Heart left ventricle (tissue), 13 donors: Measurements from ENCODE around the gene AMN.

Source experiments
- POLR2A ChIP-seq, 2 donors: fragments of 450-650 bp; IDR thresholded peaks; one replicate each; pipeline ENCODE4 v1.6.1; 2017; ENCODE audit warnings: antibody characterized with exemption in 2 of 2, mild to moderate bottlenecking in 2 of 2, moderate library complexity in 2 of 2
- TF ChIP-seq, protein P1 (sequence below), 12 donors: fragments of 200-600 bp; sonication (generic) in 4 of 12; IDR thresholded peaks; one replicate each; pipeline versions ENCODE4 v1.5.0 to v1.8.0; 2018 to 2022; ENCODE audit warnings: antibody characterized with exemption in 12 of 12, mild to moderate bottlenecking in 5 of 12
- donor health status: ischemic (EF 13 %, LVEDD 7.1; RV severe dilation, severe dysfunction).
- donor health status: DM: no; HTN: yes; CAD: no.
- donor health status: DM: no; HTN: no; CAD: no.
- donor health status: ischemic (EF 25% LVEDD 6.9; RV normal size, moderate dysfunction).
- donor health status: ischemic (EF 25% LVEDD 5.7; RV mildly dilated, moderate dysfunction).
- donor health status: ischemic (EF 35%, LVEDD 5.7; RV mildly dilated, moderate dysfunction).
- donor health status: nonischemic (EF 11% LVEDD 7.7; RV severe dilation, severe dysfunction).
- donor health status: DM: yes; HTN: yes; CAD: no.
- donor health status: PGD.
- donor health status: ischemic (EF 29% LVEDD 5.4; RV normal size, mild dysfunction).
- donor health status: nonischemic (EF 23%, LVEDD 6.1; RV moderate dilation, normal function).

DNA sequence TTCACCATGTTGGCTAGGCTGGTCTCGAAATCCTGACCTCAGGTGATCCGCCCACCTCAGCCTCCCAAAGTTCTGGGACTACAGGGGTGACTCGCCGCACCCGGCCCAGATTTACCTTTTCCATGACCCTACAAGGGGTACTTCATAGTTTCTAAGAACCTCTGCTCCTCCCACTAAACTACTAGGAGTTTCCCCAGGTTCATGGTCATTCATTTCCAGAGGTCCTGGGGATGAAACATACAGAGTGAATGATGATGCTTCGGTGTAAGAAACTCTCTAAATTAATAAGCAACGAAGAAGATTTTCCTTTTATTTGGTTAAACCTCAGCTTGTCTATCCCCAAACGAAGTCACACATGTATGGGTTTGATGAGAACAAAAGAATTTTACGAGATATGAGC is 56.9 kb downstream of the AMN start:
- TF ChIP-seq, protein P1, sequence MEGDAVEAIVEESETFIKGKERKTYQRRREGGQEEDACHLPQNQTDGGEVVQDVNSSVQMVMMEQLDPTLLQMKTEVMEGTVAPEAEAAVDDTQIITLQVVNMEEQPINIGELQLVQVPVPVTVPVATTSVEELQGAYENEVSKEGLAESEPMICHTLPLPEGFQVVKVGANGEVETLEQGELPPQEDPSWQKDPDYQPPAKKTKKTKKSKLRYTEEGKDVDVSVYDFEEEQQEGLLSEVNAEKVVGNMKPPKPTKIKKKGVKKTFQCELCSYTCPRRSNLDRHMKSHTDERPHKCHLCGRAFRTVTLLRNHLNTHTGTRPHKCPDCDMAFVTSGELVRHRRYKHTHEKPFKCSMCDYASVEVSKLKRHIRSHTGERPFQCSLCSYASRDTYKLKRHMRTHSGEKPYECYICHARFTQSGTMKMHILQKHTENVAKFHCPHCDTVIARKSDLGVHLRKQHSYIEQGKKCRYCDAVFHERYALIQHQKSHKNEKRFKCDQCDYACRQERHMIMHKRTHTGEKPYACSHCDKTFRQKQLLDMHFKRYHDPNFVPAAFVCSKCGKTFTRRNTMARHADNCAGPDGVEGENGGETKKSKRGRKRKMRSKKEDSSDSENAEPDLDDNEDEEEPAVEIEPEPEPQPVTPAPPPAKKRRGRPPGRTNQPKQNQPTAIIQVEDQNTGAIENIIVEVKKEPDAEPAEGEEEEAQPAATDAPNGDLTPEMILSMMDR (IDR thresholded peaks at IDR 0.05): no peak
- TF ChIP-seq POLR2A (IDR thresholded peaks at IDR 0.05): no peak
